Measurements from ENCODE around the gene SGSM1.

Gene SGSM1

GRCh38 chr22:24948356-24949202 is 142.6 kb downstream of the SGSM1 start:
- H3K27me3 ChIP-seq (ENCODE audit: control insufficient read depth in 2 of 2, insufficient read depth in 2 of 2, low read length in 2 of 2), result peaks cover 2 to 3% of the 10 kb centered on the region in 2 donors
- H3K36me3 ChIP-seq (ENCODE audit: control insufficient read depth in 2 of 2, insufficient read depth in 2 of 2, low read length in 2 of 2), result no peaks in the 10 kb centered on the region
- H3K4me3 ChIP-seq (ENCODE audit: low read length in 2 of 2), result no peak overlapping the region
- no peak overlapping the region for H3K27ac ChIP-seq (ENCODE audit: low read depth in 2 of 2, low read length in 2 of 2)
- H3K9ac ChIP-seq (ENCODE audit: low read depth in 1 of 2, low read length in 2 of 2), result no peak overlapping the region
- no peaks in the 10 kb centered on the region for H3K9me3 ChIP-seq (ENCODE audit: control insufficient read depth in 2 of 2, low read length in 2 of 2)
- H3K4me1 ChIP-seq (ENCODE audit: control insufficient read depth in 2 of 2, insufficient read depth in 2 of 2, low read length in 2 of 2), result peaks cover 4 to 9% of the 10 kb centered on the region in 2 donors

DNA sequence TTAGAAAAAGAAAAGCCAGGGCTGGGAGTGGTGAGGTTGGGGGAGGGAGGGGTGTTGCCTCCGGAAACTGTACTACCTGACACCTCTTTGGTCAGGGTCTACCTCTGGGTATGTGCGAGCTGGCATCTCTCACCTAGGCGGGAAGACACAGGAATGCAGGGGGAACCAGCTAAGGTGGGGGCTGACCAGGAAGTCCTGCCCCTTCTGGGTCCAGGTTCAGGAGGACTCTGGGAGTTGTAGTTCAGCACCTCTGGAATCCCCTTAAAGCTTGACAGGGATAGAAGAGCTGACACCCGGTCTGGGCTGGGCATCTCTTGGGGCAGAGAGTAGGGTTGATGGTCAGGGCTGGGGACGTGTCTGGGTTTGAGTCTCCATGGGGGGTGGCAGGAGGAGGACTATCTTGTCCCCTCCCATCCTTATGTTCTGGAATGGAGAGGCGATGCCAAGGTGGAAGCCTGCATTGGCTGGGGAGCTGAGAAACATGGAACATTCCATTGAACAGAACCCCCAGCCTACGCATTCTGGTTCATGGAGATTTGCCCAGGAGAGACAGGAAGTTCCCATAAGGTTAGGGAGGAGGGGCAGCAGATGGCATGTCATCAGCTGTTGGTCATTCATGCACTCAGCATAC is 144.4 kb downstream of the SGSM1 start:
- H3K4me3 ChIP-seq (ENCODE audit: low read length in 2 of 2), result no peak overlapping the region
- no peaks in the 10 kb centered on the region for H3K36me3 ChIP-seq (ENCODE audit: control insufficient read depth in 2 of 2, insufficient read depth in 2 of 2, low read length in 2 of 2)
- no peak overlapping the region for H3K27ac ChIP-seq (ENCODE audit: low read depth in 2 of 2, low read length in 2 of 2)
- peaks cover 13 to 23% of the 10 kb centered on the region in 2 donors for H3K4me1 ChIP-seq (ENCODE audit: control insufficient read depth in 2 of 2, insufficient read depth in 2 of 2, low read length in 2 of 2)
- H3K9ac ChIP-seq (ENCODE audit: low read depth in 1 of 2, low read length in 2 of 2), result no peak overlapping the region
- peaks cover 2 to 3% of the 10 kb centered on the region in 2 donors for H3K27me3 ChIP-seq (ENCODE audit: control insufficient read depth in 2 of 2, insufficient read depth in 2 of 2, low read length in 2 of 2)
- H3K9me3 ChIP-seq (ENCODE audit: control insufficient read depth in 2 of 2, low read length in 2 of 2), result no peaks in the 10 kb centered on the region

DNA sequence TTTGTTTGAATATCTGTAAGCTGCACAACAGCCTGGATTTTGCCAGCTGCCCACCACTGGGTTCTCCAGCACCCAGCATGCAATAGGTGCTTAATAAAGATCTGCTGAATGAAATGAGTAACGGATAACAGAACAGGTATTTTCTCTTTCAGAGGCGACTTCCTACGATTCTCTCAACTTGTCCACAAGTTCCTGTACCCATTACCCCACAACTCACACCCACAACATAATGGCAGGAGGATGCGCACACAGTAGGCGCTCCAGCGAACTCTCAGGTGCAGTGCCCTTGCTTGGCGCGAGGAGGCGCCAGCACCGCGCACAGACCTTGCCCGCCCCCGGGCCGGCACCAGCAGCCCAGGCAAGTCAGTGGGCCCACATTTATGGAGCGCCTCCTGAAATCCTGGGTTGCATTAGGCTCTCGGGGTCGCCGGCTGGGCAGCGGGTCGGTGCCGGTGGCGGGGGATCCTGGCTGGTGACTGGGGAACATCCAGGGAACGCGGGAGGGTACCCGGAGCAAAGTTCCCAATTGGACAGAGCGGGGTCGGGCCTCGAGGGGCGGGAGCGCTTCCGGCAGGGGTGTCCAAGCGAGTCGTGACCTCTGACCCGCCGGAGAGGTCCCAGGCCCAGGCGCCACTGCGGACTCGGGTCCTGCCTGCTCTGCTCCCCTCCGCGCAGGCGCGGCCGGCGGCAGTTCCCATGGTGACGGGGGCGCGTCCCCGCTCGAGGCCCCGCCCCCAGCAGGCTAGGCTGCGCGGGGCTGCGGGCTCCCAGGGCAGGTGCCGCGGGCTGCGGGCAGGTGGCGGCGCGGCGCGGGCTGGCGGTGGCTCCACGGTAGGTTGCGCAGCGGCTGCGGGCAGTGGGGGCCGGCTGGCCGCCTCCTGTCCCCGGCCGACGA is 146.2 kb downstream of the SGSM1 start, which contains the start of gene KIAA1671:
Gene KIAA1671, plus strand, starts transcription at position 775 of the 895 bp plus-strand sequence. CDS start 75,284 bp downstream, outside the sequence.
- Histone ChIP-seq H3K36me3 (ENCODE audit: control insufficient read depth in 2 of 2, insufficient read depth in 2 of 2, low read length in 2 of 2) (no peaks in the 10 kb centered on the region), H3K27me3 (ENCODE audit: control insufficient read depth in 2 of 2, insufficient read depth in 2 of 2, low read length in 2 of 2) (peaks cover 2 to 3% of the 10 kb centered on the region in 2 donors), H3K9ac (ENCODE audit: low read depth in 1 of 2, low read length in 2 of 2) (peak within 1 kb of the TSS; percentile 86 to 98), H3K9me3 (ENCODE audit: control insufficient read depth in 2 of 2, low read length in 2 of 2) (no peaks in the 10 kb centered on the region), H3K4me3 (ENCODE audit: low read length in 2 of 2) (peak within 1 kb of the TSS; percentile 89 to 93), H3K4me1 (ENCODE audit: control insufficient read depth in 2 of 2, insufficient read depth in 2 of 2, low read length in 2 of 2) (peaks cover 15 to 24% of the 10 kb centered on the region in 2 donors), H3K27ac (ENCODE audit: low read depth in 2 of 2, low read length in 2 of 2) (peak within 1 kb of the TSS; percentile 95 to 96)

- H3K4me1 ChIP-seq (ENCODE audit: control insufficient read depth in 2 of 2, insufficient read depth in 2 of 2, low read length in 2 of 2), result peaks cover 15 to 24% of the 10 kb centered on the region in 2 donors
- no peaks in the 10 kb centered on the region for H3K9me3 ChIP-seq (ENCODE audit: control insufficient read depth in 2 of 2, low read length in 2 of 2)
- H3K27ac ChIP-seq (ENCODE audit: low read depth in 2 of 2, low read length in 2 of 2), result peak overlapping the region; percentile 95 to 96
- H3K4me3 ChIP-seq (ENCODE audit: low read length in 2 of 2), result peak overlapping the region; percentile 89 to 93
- peak overlapping the region; percentile 86 to 98 for H3K9ac ChIP-seq (ENCODE audit: low read depth in 1 of 2, low read length in 2 of 2)
- H3K36me3 ChIP-seq (ENCODE audit: control insufficient read depth in 2 of 2, insufficient read depth in 2 of 2, low read length in 2 of 2), result no peaks in the 10 kb centered on the region
- H3K27me3 ChIP-seq (ENCODE audit: control insufficient read depth in 2 of 2, insufficient read depth in 2 of 2, low read length in 2 of 2), result peaks cover 2 to 3% of the 10 kb centered on the region in 2 donors
These were observed 146.9 kb downstream of the SGSM1 start for GRCh38 chr22:24952837-24953383.

- Histone ChIP-seq H3K27me3 (ENCODE audit: control insufficient read depth in 2 of 2, insufficient read depth in 2 of 2, low read length in 2 of 2) (peaks cover 2 to 3% of the 10 kb centered on the region in 2 donors), H3K9me3 (ENCODE audit: control insufficient read depth in 2 of 2, low read length in 2 of 2) (no peaks in the 10 kb centered on the region), H3K4me1 (ENCODE audit: control insufficient read depth in 2 of 2, insufficient read depth in 2 of 2, low read length in 2 of 2) (peaks cover 15 to 24% of the 10 kb centered on the region in 2 donors), H3K27ac (ENCODE audit: low read depth in 2 of 2, low read length in 2 of 2) (peak overlapping the region; percentile 95 to 96), H3K9ac (ENCODE audit: low read depth in 1 of 2, low read length in 2 of 2) (peak overlapping the region; percentile 86 to 98), H3K36me3 (ENCODE audit: control insufficient read depth in 2 of 2, insufficient read depth in 2 of 2, low read length in 2 of 2) (no peaks in the 10 kb centered on the region), H3K4me3 (ENCODE audit: low read length in 2 of 2) (peak overlapping the region; percentile 89 to 93)
These were observed 147.5 kb downstream of the SGSM1 start for GRCh38 chr22:24953384-24954113.

DNA sequence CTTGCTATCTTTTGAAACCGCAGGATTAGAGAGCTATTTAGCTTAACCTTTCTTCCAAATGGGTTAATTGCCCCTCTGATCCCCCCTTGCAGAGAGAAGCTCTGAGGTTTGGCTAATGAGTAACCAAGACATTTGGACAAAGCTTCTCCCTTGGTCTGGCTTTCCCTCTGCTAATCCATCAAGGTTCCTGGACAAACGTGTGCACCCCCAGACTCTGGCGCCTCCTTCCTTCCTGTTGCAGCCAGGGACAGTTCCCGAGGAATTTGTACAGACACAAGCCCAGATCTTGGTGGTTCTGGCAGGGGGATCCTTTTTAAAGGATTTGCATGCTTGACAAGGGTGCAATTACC is 148.1 kb downstream of the SGSM1 start:
- Histone ChIP-seq H3K27me3 (ENCODE audit: control insufficient read depth in 2 of 2, insufficient read depth in 2 of 2, low read length in 2 of 2) (peaks cover 2 to 3% of the 10 kb centered on the region in 2 donors), H3K36me3 (ENCODE audit: control insufficient read depth in 2 of 2, insufficient read depth in 2 of 2, low read length in 2 of 2) (no peaks in the 10 kb centered on the region), H3K4me3 (ENCODE audit: low read length in 2 of 2) (peak overlapping the region; percentile 89 to 93), H3K4me1 (ENCODE audit: control insufficient read depth in 2 of 2, insufficient read depth in 2 of 2, low read length in 2 of 2) (peaks cover 15 to 26% of the 10 kb centered on the region in 2 donors), H3K9ac (ENCODE audit: low read depth in 1 of 2, low read length in 2 of 2) (peak overlapping the region; percentile 38 to 98), H3K9me3 (ENCODE audit: control insufficient read depth in 2 of 2, low read length in 2 of 2) (no peaks in the 10 kb centered on the region), H3K27ac (ENCODE audit: low read depth in 2 of 2, low read length in 2 of 2) (peak overlapping the region; percentile 95 to 96)

- Histone ChIP-seq H3K4me1 (ENCODE audit: control insufficient read depth in 2 of 2, insufficient read depth in 2 of 2, low read length in 2 of 2) (peaks cover 15 to 30% of the 10 kb centered on the region in 2 donors), H3K27me3 (ENCODE audit: control insufficient read depth in 2 of 2, insufficient read depth in 2 of 2, low read length in 2 of 2) (peaks cover 2 to 3% of the 10 kb centered on the region in 2 donors), H3K4me3 (ENCODE audit: low read length in 2 of 2) (no peak overlapping the region), H3K27ac (ENCODE audit: low read depth in 2 of 2, low read length in 2 of 2) (no peak overlapping the region), H3K36me3 (ENCODE audit: control insufficient read depth in 2 of 2, insufficient read depth in 2 of 2, low read length in 2 of 2) (no peaks in the 10 kb centered on the region), H3K9me3 (ENCODE audit: control insufficient read depth in 2 of 2, low read length in 2 of 2) (no peaks in the 10 kb centered on the region), H3K9ac (ENCODE audit: low read depth in 1 of 2, low read length in 2 of 2) (peak overlapping the region in 1 of 2 donors; percentile 98)
These were observed 148.8 kb downstream of the SGSM1 start for GRCh38 chr22:24954856-24955255.

DNA sequence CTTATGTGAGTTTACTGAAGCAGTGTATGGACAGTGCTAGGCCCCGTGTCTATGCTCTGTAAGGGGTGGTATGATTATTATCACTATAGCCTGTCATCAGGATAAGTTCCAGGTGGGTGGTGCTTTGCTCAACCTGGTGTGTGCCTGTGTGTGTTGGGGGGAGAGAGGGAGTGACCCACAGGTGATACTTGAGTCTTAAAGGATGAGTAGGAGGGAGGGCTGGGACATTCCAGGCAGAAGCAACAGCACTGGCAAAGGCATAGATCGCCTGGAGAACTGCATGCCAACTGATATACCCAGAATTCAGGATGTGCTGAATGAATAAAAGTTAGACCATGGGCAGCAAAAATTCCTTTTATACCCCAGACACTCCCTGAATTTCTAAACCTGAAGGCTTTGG is 151.0 kb downstream of the SGSM1 start:
- Histone ChIP-seq H3K4me3 (ENCODE audit: low read length in 2 of 2) (no peak overlapping the region), H3K27ac (ENCODE audit: low read depth in 2 of 2, low read length in 2 of 2) (no peak overlapping the region), H3K9ac (ENCODE audit: low read depth in 1 of 2, low read length in 2 of 2) (no peak overlapping the region), H3K36me3 (ENCODE audit: control insufficient read depth in 2 of 2, insufficient read depth in 2 of 2, low read length in 2 of 2) (no peaks in the 10 kb centered on the region), H3K4me1 (ENCODE audit: control insufficient read depth in 2 of 2, insufficient read depth in 2 of 2, low read length in 2 of 2) (peaks cover 12 to 30% of the 10 kb centered on the region in 2 donors), H3K27me3 (ENCODE audit: control insufficient read depth in 2 of 2, insufficient read depth in 2 of 2, low read length in 2 of 2) (peaks cover 2 to 3% of the 10 kb centered on the region in 2 donors), H3K9me3 (ENCODE audit: control insufficient read depth in 2 of 2, low read length in 2 of 2) (no peaks in the 10 kb centered on the region)

- no peak overlapping the region for H3K4me3 ChIP-seq (ENCODE audit: low read length in 2 of 2)
- H3K4me1 ChIP-seq (ENCODE audit: control insufficient read depth in 2 of 2, insufficient read depth in 2 of 2, low read length in 2 of 2), result peaks cover 8 to 16% of the 10 kb centered on the region in 2 donors
- H3K9ac ChIP-seq (ENCODE audit: low read depth in 1 of 2, low read length in 2 of 2), result no peak overlapping the region
- H3K27ac ChIP-seq (ENCODE audit: low read depth in 2 of 2, low read length in 2 of 2), result no peak overlapping the region
- no peaks in the 10 kb centered on the region for H3K36me3 ChIP-seq (ENCODE audit: control insufficient read depth in 2 of 2, insufficient read depth in 2 of 2, low read length in 2 of 2)
- H3K9me3 ChIP-seq (ENCODE audit: control insufficient read depth in 2 of 2, low read length in 2 of 2), result no peaks in the 10 kb centered on the region
- H3K27me3 ChIP-seq (ENCODE audit: control insufficient read depth in 2 of 2, insufficient read depth in 2 of 2, low read length in 2 of 2), result no peaks in the 10 kb centered on the region
These were observed 155.3 kb downstream of the SGSM1 start for GRCh38 chr22:24961217-24961844.
